Mucosa of stomach (tissue), 1 donor: ENCODE measurements around the gene B3GNT4.
"Not testable (repeated sequence)": the region's sequence is repeated elsewhere in the genome, so short reads cannot be mapped to it uniquely, and the experiment has no call there.

Experiments
- H3K27me3 ChIP-seq: one replicate; pipeline ENCODE4 v1.7.0; 2013; ENCODE audit warnings: mild to moderate bottlenecking, low read length; ENCODE audit not compliant: control insufficient read depth, insufficient read depth
- H3K36me3 ChIP-seq: one replicate; pipeline ENCODE4 v1.7.0; 2013; ENCODE audit warnings: low read length; ENCODE audit not compliant: control insufficient read depth, insufficient read depth
- H3K4me1 ChIP-seq: one replicate; pipeline ENCODE4 v1.7.0; 2013; ENCODE audit warnings: mild to moderate bottlenecking, low read length; ENCODE audit not compliant: control insufficient read depth, insufficient read depth
- H3K4me3 ChIP-seq: one replicate; pipeline ENCODE4 v1.7.0; 2013; ENCODE audit warnings: low read length
- H3K9ac ChIP-seq: one replicate; pipeline ENCODE4 v1.7.0; 2013; ENCODE audit warnings: mild to moderate bottlenecking, low read length, moderate library complexity
- H3K9me3 ChIP-seq: one replicate; pipeline ENCODE4 v1.7.0; 2013; ENCODE audit warnings: mild to moderate bottlenecking, low read length, moderate library complexity; ENCODE audit not compliant: control insufficient read depth
- donor health status: Pancreatic carcinoma.

Gene B3GNT4

DNA sequence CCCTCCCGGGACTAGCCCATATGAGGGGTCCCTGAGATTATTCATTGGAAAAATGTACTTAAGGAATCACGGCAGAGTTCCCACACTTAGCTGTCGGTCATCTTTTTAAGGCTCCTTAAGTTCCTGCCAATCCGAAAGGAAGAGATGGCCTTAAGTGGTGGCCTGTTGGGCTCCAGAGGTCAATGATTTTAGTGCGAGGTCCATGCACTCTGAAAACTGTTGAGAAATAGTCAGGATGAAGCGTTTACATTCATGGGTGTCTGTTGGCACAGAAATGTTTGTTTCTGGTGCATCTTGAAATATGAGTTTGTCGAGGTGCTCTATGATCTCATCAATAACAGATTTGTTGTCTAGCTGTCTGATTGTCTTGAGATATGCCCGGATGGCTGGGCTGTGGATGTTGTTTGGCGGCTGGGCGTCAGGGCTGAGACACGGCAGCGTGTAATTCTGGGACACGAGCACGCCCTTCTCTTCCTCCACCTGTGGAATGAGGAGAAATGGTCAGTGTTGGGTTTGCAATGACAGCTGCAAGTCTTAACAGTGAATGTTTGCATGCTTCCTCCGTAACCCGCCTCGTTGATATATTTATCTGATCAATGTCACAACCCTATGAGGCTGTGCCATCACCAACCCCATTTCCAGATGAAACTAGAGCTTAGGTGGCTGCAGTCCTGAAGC, 31.1 kb upstream of the B3GNT4 start:
- Histone ChIP-seq H3K4me1 (no peaks in the 10 kb centered on the region), H3K27me3 (peaks cover 4% of the 10 kb centered on the region), H3K9ac (no peak overlapping the region), H3K9me3 (no peaks in the 10 kb centered on the region), H3K4me3 (no peak overlapping the region), H3K36me3 (no peaks in the 10 kb centered on the region)

DNA sequence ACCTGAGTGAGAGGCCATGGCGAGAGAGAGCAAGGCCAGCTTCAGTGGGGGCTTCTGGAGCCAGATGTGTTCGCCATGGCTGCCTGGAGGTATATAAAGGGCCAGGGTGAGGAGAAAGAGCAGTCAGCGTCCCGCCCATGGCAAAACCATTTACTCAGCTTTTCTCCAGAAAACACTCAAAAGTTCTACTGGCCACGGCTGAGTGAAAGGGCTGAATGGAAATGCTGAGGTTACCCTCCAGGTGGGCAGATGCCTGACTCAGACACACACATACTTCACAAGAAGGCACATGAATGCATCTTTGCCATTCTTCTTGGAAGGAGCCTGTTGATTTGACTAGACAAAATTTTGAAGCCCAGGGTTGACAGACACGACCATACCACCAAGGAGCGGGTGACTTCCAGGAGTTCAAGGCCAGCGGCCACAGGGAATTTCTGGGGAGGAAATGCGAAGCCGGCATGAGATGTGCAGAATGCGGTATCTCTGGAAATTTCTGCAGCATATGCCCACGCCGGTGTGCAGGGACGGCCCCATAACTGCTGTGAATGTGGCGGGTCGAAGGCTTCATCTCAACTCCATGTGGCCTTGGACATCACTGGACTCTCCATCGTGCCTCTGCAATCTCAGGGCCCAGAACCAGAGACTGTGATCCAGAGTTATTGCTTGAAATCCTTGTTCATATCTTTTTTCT, 29.2 kb upstream of the B3GNT4 start, which contains the start of gene IL31:
Gene IL31, minus strand, starts transcription at position 67 of the 691 bp plus-strand sequence. Its CDS starts 49 bp downstream, at position 18.
- H3K9ac ChIP-seq: no peak within 1 kb of the TSS
- H3K36me3 ChIP-seq: no peaks in the 10 kb centered on the region
- H3K9me3 ChIP-seq: no peaks in the 10 kb centered on the region
- peaks cover 4% of the 10 kb centered on the region for H3K27me3 ChIP-seq
- no peak within 1 kb of the TSS for H3K4me3 ChIP-seq
- no peaks in the 10 kb centered on the region for H3K4me1 ChIP-seq

DNA sequence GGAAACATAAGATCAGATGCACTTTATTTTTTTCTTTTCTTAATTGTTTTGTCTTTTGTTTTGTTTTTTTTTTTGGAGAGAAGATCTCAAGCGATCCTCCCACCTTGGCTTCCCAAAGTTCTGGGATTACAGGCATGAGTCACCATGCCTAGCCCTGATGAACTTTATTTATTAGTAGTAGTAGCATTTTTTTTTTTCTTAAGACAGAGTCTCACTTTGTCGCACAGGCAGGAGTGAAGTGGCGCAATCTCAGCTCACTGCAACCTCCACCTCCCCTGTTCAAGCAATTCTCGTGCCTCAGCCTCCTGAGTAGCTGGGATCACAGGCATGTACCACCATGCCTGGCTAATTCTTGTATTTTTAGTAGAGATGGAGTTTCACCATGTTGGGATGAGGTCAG, 27.0 kb upstream of the B3GNT4 start:
- H3K36me3 ChIP-seq, H3K27me3 ChIP-seq, H3K4me3 ChIP-seq, H3K9ac ChIP-seq, H3K4me1 ChIP-seq, H3K9me3 ChIP-seq: not testable (repeated sequence)

DNA sequence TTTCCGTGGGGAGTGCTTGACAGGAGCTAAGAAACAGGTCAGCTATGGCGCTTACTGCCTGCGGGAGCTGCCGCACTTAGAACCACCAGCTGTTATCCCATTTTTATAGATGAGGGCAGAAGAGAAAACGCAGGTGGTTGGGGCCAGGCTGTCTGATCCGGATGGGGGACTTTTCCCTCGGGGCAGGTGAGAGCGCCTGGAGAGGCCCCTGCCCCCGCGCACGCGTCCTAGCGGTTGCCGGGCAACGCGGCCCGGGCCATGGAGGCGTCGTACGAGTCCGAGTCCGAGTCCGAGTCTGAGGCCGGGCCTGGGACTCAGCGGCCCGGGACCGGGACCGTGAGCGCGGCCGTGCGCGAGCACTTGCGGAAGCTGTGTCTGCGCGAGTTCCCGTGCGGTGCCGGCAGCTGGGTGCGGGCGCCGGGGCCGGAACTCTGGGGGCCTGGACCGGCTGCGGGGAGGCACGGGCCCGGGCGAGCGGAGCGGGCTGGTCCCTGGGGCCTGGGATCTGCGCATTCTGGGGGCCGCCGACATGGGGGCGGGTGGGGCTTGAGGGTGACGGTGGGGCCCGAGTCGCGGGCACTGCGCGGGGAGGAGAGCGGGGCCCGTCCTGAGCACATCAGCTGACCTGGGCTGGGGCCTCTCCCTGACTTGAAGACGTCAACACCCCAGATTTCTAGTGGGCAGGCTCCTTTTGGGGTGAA, 20.5 kb upstream of the B3GNT4 start, which contains the start of gene LRRC43:
Gene LRRC43, plus strand, starts transcription at position 237 of the 701 bp plus-strand sequence. Its CDS starts 22 bp downstream, at position 259.
- peaks cover 8% of the 10 kb centered on the region for H3K27me3 ChIP-seq
- H3K9ac ChIP-seq: peak within 1 kb of the TSS; percentile 57
- H3K4me3 ChIP-seq: no peak within 1 kb of the TSS
- H3K4me1 ChIP-seq: peaks cover 5% of the 10 kb centered on the region
- H3K9me3 ChIP-seq: no peaks in the 10 kb centered on the region
- H3K36me3 ChIP-seq: no peaks in the 10 kb centered on the region

DNA sequence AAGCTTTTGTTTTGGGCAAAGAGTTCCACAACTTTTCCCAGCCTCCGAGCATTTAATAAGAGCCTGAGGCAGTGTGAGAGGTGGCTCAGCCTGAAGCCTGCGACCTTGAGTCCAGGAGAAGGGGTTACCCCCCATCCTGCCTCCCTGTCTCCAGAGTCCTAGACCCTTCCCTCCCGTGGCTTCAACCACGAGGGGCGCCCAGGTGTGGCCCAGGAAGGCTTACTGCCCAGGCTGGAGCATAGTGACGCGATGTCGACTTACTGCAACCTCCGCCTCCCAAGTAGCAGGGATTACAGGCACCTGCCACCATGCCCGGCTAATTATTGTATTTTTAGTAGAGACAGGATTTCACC, 19.9 kb upstream of the B3GNT4 start:
- H3K9ac ChIP-seq: peak overlapping the region; percentile 57
- H3K4me3 ChIP-seq: no peak overlapping the region
- peaks cover 5% of the 10 kb centered on the region for H3K4me1 ChIP-seq
- H3K27me3 ChIP-seq: peaks cover 8% of the 10 kb centered on the region
- no peaks in the 10 kb centered on the region for H3K36me3 ChIP-seq
- H3K9me3 ChIP-seq: no peaks in the 10 kb centered on the region

DNA sequence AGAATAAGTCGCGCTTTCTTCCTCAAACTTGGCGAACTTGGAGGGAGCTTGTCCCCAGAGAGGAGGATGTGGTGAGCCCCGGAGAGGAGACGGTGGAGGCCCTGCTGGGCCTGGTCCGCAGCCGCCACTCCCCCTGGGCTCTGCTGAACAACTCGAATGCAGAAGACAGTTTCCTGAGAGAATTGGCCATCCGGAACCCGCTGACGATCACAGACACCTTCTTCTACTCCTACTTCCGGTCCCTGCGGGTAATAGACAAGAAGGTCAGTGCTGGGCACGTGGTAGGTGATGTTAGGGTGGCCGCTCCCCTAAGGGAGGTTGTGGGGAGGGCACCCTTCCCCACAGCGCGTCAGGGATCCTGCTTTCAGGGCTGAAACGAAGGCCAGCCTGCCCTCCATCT, 19.0 kb upstream of the B3GNT4 start:
- Histone ChIP-seq H3K4me3 (no peak overlapping the region), H3K27me3 (peaks cover 8% of the 10 kb centered on the region), H3K9me3 (no peaks in the 10 kb centered on the region), H3K9ac (no peak overlapping the region), H3K36me3 (no peaks in the 10 kb centered on the region), H3K4me1 (peaks cover 5% of the 10 kb centered on the region)

DNA sequence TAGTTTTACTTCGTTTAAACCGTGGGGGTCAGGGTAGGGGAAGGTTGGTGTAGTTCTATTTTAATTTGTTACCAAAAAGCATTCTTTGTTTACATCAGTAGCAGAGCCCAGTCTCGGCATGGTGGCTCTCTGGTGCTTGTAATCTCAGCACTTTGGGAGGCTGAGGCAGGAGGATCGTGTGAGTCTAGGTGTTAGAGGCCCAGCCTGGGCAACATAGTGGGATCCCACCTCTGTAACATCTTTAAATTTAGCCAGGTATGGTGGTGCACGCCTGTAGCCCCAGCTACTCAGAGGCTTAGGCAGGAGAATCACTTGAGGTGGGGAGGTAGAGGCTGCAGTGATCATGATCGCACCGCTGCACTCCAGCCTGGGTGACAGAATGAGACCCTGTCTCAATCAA, 18.4 kb upstream of the B3GNT4 start:
- Histone ChIP-seq H3K4me1 (peaks cover 5% of the 10 kb centered on the region), H3K9ac (no peak overlapping the region), H3K27me3 (peaks cover 8% of the 10 kb centered on the region), H3K4me3 (no peak overlapping the region), H3K36me3 (no peaks in the 10 kb centered on the region), H3K9me3 (no peaks in the 10 kb centered on the region)

DNA sequence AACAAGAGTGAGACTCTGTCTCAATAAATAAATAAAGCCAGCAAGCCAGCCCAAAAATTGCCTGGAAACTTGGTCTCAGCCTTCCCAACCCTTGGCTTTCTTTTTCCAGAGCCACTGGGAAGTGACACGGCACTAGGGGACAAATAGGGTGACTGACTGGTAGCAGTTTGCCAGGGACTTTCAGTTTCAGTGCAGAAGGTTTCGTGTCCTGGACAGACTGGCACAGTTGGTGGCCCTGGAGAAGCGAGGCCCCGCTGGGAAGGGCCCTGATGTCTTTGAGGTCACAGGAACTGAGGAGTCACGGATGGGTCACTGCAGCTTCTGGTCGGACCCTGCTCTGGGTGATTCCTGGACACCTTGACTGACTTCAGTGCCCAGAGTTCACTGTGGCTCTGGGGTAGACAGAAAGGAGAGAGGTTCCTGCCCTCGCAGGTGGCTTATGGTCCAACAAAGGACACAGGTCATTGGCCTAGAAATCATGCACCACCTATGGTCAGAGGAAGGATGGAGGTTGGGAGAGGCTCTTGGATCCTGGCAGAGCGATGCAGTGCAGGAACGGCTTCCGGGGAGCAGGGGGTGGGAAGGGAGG, 17.9 kb upstream of the B3GNT4 start:
- peaks cover 8% of the 10 kb centered on the region for H3K27me3 ChIP-seq
- H3K4me1 ChIP-seq: peaks cover 5% of the 10 kb centered on the region
- no peaks in the 10 kb centered on the region for H3K36me3 ChIP-seq
- no peak overlapping the region for H3K4me3 ChIP-seq
- no peak overlapping the region for H3K9ac ChIP-seq
- no peaks in the 10 kb centered on the region for H3K9me3 ChIP-seq

DNA sequence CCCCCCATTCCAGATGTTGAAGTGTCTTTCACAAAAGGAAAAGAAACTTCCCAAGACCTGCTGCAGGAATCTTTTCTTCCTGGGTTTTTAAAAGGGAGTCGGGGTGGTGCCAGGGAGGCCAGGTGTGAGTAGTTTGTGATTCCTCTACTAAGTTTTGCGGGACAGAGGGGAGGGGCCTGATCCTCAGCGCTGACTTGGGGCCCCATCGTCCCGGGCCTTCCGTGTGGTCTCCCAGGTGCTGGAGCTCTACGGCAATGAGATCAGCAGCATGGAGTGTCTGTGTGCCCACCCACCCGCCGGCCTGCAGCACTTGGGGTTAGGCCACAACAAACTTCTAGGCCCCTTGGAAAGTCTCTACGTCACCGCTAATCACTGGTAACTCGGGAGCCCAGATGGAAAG, 16.0 kb upstream of the B3GNT4 start:
- Histone ChIP-seq H3K27me3 (peaks cover 8% of the 10 kb centered on the region), H3K9me3 (no peaks in the 10 kb centered on the region), H3K4me1 (peaks cover 5% of the 10 kb centered on the region), H3K4me3 (no peak overlapping the region), H3K36me3 (no peaks in the 10 kb centered on the region), H3K9ac (no peak overlapping the region)

DNA sequence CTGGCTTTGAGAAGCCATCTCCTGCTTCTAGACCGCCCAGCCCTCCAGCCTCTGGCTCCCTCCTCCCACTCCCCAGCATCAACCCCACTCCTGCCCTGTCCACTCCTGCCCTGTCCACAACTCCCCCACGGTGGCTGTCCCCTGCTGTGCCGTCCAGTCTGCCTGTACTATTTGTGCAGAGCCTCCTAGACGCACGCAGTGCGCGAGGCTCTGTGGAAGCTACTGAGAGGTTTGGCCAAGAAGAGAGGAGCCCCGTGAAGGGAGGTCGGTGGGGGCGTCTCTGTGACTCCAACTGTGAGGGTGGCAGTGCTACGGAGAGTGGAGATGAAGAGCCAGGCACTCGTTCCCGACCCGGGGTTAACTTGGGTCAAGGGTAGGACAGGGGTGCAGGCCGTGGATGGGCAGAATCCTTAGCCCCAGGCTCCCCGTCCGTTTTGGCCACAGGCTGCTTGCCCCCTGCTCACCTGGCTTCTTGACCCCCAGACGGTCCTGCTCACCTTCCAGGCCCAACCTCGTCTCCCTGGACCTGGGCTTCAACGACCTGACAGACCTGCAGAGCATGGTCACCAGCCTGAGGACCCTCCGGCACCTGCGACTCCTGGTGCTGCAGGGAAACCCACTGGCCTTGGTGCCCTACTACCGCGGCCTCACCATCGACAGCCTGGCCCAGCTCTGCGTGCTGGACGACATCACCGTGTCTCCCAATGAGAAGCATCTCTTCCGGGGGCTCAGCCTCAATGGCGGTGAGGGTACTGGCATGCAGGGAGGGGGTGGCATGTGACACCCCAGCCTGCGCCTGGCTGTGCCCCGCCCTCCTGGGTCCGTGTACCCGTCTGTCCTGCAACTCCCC, 13.7 kb upstream of the B3GNT4 start:
- H3K9me3 ChIP-seq: no peaks in the 10 kb centered on the region
- H3K27me3 ChIP-seq: no peaks in the 10 kb centered on the region
- no peak overlapping the region for H3K9ac ChIP-seq
- no peak overlapping the region for H3K4me3 ChIP-seq
- H3K4me1 ChIP-seq: no peaks in the 10 kb centered on the region
- H3K36me3 ChIP-seq: no peaks in the 10 kb centered on the region

DNA sequence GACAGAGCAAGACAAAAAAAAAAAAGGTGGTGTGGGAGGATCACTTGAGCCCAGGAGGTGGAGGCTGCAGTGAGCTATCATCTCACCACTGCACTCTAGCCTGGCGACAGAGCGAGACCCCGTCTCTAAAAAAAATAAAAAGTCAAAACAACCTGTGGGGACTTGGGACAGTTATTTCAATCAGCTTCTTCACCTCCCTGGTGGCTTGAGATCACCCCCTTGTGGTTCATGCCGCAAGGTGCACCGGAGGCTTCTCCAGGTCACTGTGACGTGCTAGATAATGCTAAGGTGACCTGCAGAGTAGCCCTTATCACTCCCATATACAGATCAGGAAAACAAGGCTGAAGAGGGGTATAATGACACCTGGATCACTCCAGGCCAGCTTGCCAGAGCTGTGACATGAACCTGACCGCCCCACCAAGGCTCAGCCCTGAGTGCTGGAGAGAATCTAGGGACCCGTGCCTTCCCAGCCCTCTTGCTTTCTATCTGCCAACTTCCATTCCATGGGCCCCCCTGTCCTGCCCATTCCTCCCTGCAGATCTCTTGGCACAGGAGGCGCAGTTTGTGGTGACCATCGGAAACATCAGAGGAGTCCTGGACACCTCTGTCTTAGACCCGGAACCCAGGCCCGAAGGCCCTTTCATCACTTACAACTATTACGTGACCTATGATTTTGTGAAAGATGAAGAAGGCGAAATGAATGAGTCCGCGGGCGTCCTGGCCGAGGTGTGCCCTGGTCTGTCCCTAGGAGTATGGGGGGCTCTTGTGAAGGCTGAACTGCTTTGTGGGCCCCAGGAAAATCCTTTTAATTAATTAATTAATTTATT, 12.5 kb upstream of the B3GNT4 start:
- Histone ChIP-seq H3K4me3 (no peak overlapping the region), H3K9me3 (no peaks in the 10 kb centered on the region), H3K36me3 (no peaks in the 10 kb centered on the region), H3K27me3 (no peaks in the 10 kb centered on the region), H3K4me1 (no peaks in the 10 kb centered on the region), H3K9ac (no peak overlapping the region)
